Choroid plexus epithelial cell (primary cell): ENCODE results near the gene C12orf42.

Source experiments
- DNase-seq: peaks from one replicate; pipeline ENCODE4 v3.0.0-alpha.2; 2010; ENCODE audit warnings: low read depth
- H3K4me3 ChIP-seq: 2 replicates; pipeline ENCODE4 v1.5.1; 2011; ENCODE audit warnings: low read depth, mild to moderate bottlenecking, control low read depth, low read length, moderate library complexity
- TF ChIP-seq, protein P1 (sequence below): conservative IDR thresholded peaks from 2 replicates; pipeline ENCODE4 v1.5.1; 2011; ENCODE audit warnings: low read depth, mild to moderate bottlenecking, control low read depth, inconsistent platforms, low read length, moderate library complexity

The C12orf42 gene

DNA sequence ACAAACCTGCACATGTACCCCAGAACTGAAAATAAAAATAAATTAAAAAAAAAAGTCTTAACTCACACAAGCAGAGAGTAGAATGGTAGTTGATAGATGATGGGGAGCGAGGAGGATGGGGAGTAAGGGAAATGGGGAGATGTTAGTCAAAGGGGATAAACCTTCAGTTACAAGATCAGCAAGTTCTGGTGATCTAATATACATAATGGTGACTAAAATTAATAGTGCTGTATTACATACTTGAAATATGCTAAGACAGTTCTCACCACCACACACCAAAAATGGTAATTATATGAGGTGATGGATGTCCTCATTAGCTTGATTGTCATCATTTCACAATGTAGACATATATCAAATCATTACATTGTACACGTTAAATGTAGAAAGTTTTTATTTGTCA lies 3.2 kb upstream of the C12orf42 start:
- no peak overlapping the region for H3K4me3 ChIP-seq
- no peak for DNase-seq
- TF ChIP-seq, protein P1, sequence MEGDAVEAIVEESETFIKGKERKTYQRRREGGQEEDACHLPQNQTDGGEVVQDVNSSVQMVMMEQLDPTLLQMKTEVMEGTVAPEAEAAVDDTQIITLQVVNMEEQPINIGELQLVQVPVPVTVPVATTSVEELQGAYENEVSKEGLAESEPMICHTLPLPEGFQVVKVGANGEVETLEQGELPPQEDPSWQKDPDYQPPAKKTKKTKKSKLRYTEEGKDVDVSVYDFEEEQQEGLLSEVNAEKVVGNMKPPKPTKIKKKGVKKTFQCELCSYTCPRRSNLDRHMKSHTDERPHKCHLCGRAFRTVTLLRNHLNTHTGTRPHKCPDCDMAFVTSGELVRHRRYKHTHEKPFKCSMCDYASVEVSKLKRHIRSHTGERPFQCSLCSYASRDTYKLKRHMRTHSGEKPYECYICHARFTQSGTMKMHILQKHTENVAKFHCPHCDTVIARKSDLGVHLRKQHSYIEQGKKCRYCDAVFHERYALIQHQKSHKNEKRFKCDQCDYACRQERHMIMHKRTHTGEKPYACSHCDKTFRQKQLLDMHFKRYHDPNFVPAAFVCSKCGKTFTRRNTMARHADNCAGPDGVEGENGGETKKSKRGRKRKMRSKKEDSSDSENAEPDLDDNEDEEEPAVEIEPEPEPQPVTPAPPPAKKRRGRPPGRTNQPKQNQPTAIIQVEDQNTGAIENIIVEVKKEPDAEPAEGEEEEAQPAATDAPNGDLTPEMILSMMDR = no peak

DNA sequence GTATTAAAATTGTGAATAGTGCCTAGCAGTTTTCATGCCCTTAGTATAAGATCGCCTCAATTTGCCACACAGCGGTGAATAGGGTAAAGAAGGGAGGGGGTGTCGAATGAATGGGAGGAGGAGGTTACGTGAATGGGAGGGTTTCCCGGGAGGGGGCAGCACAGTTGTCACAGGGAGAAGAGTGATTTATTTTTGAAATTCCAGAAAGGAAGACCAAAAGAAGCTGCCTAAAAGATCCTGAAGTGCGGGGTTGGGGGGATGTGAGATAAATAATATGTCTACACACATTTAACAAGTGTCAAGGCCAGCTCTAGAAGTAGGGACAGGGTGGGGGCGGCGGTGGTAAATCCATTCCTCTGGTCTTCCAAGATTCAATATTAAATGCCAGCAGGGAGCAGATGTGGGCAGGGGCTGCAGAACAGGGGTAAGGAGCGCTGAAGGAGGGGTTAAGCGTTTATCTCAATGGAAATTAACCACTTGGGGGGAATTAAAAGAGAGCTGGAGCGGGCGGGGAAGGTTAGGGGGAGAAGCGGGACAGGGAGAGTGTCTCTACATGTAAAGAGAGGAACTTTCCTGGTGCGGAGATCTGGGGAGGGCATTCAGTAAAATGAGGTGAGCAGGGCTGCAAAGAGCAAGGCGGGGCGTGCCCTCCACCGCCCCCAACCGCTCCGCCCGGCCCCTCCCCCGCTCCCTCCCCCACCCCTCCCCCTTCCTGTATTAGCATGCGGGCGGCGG lies 867 bp downstream of the C12orf42 start:
- DNase-seq = no peak
- no peak overlapping the region for H3K4me3 ChIP-seq
- TF ChIP-seq, protein P1 = no peak

DNA sequence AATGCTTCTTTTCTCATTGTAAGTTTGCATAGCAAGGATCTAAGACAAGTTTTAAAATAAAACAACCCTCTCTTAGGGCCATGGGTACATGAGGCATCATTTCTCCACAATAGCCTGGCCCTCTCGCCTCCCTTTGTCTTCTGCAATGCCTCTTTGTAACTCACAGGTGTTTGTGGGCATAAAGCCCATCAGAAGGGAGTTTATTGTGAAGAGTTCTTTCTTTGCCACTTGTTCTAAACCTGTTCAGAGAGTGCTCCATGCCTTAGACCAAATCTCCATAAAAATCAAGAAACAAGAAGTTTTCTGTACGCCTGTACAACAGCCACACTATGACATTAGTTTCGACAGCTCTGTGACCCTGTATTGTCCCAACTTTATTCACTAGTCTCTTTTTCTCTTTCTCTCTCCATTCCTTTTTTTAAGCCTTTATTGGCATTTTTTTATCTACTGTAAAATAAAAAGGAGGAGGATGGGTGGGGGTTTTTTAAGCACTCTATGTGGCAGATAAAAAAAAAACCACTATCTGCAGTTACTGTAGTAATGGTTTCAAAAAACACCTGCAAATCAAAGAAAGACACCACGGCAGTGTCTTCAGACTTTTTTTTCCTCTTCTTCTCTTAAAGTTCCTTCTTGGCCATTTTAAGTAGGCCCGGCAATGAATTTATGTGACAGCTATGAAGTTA lies 1.6 kb downstream of the C12orf42 start:
- TF ChIP-seq, protein P1 = no peak
- no peak overlapping the region for H3K4me3 ChIP-seq
- DNase-seq = no peak

DNA sequence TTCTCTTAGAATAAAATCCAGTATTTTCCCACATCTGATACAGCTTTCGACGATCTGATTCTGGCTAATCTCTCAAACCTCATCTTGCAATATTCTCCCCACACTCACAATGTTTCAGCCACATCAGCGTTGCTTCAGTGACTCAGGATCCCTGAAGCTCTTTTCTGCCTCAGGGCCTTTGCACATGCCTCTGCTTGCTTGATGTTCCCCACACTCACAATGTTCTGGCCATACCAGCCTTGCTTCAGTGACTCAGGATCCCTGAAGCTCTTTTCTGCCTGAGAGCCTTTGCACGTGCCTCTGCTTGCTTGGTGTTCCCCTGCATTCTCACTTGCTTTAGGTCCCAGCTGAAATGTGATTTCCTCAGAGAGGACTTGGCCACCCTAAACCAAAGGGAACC lies 2.6 kb downstream of the C12orf42 start:
- no peak for DNase-seq
- TF ChIP-seq, protein P1 = no peak
- no peak overlapping the region for H3K4me3 ChIP-seq

DNA sequence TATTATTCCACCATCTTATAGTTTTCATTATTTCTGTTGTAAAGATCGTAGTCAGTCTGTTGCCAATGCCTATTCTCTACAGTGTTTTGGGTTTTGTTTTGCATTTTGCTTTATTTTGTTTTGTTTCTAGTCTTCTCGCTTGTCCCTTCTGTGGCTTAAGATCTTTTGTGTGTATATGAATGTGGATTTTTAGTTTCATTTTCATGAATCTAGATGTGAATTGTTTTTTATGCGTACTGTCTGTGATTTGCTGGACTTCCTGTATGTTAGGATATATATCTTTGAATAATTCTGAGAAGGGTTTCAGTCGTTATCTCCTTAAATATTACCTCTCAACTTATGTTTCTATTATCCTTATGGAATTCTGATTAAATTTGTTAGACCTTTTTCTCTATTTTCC lies 13.4 kb downstream of the C12orf42 start:
- no peak for DNase-seq
- no peak overlapping the region for H3K4me3 ChIP-seq
- TF ChIP-seq, protein P1 = no peak

DNA sequence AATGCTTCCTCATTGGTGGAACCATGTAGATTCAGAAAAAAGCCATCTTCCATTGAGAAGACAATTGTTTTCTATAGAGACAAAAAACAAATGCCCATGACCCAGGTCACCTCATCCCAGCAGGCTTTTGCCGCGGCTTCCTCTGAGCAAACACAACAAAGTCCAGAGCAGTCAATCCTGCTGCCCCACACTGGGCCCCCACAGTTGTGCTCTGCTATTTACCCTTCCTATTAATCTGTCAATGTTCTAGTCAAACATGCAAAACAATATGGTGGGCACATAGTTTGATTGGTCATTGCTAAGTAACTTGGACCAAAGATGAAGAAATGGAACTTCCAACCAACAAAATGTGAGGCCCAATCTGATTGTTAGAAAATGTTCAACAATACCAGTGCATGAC lies 20.7 kb downstream of the C12orf42 start:
- no peak for DNase-seq
- TF ChIP-seq, protein P1 = no peak
- no peak overlapping the region for H3K4me3 ChIP-seq

DNA sequence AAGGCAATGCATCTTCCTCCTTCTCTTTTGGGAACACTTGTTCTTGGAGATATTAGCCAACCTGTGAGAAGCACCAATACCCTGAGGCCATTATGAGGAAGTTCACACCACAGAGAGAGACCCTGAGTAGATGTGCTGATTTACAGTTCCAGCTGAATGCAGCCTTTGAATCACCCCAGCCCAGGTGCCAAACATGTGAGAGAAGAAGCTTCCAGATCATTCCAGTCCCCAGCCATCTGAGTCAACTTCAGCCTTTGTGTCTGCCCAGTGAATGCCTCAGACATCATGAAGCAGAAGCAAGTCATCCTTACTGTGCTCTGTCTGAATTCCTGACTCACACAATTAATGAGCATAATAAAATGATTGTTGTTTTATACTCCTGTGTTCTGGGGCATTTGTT lies 25.1 kb downstream of the C12orf42 start:
- TF ChIP-seq, protein P1 = no peak
- DNase-seq = no peak
- H3K4me3 ChIP-seq = no peak overlapping the region
